Fibroblast of villous mesenchyme (primary cell): ENCODE results near the gene LAPTM5. TPM values are rescaled to one million over a fixed set of nuclear protein-coding genes. Genes with fewer than 3 reads are reported as not detected.

Experiments used
- DNase-seq: peaks from one replicate; pipeline ENCODE4 v3.0.0-alpha.2; 2010; ENCODE audit warnings: low read depth
- H3K4me3 ChIP-seq: 2 replicates; pipeline ENCODE4 v1.5.1; 2011; ENCODE audit warnings: low read depth, mild to moderate bottlenecking, low read length
- CTCF ChIP-seq: IDR thresholded peaks from 2 replicates; pipeline ENCODE4 v1.5.1; 2012; ENCODE audit warnings: low read depth, mild to moderate bottlenecking, low read length; ENCODE audit not compliant: insufficient read depth
- total RNA-seq: library from RNA; depleted of rRNA; stranded (reverse); fragments of >200 nt; gene quantifications from 2 replicates; pipeline ENCODE4 v1.2.3, GENCODE V29; 2012

The LAPTM5 gene
- total RNA-seq, 1 donor = not detected

GRCh38 chr1:30700528-30701257, 56.9 kb downstream of the LAPTM5 start:
- no peak overlapping the region for H3K4me3 ChIP-seq
- peak; percentile 56 for DNase-seq
- no peak for TF ChIP-seq CTCF

GRCh38 chr1:30699762-30700161, 57.8 kb downstream of the LAPTM5 start:
- TF ChIP-seq CTCF = no peak
- DNase-seq = no peak
- H3K4me3 ChIP-seq = no peak overlapping the region

- H3K4me3 ChIP-seq = no peak overlapping the region
- TF ChIP-seq CTCF = no peak
- no peak for DNase-seq
Measured at GRCh38 chr1:30698401-30698981, 59.1 kb downstream of the LAPTM5 start.

- no peak overlapping the region for H3K4me3 ChIP-seq
- TF ChIP-seq CTCF = no peak
- peak; percentile 6 for DNase-seq
Measured at GRCh38 chr1:30697571-30698376, 59.8 kb downstream of the LAPTM5 start.

GRCh38 chr1:30696831-30697230, 60.7 kb downstream of the LAPTM5 start:
- DNase-seq = no peak
- no peak overlapping the region for H3K4me3 ChIP-seq
- TF ChIP-seq CTCF = no peak

GRCh38 chr1:30695439-30695841, 62.1 kb downstream of the LAPTM5 start:
- TF ChIP-seq CTCF = no peak

More at GRCh38 chr1:30695439-30695841, 62.1 kb downstream of the LAPTM5 start:
- DNase-seq = peak; percentile 9
- H3K4me3 ChIP-seq = no peak overlapping the region
